C4-2B (cell line): ENCODE measurements around the gene ALKBH3.

Source experiments
- H3K27ac ChIP-seq: fragments of 450-650 bp; 2 replicates; pipeline ENCODE4 v1.5.1; 2017
- ZFX ChIP-seq: fragments of 450-650 bp; IDR thresholded peaks from 2 replicates; pipeline ENCODE4 v1.6.1; 2017
- TF ChIP-seq, protein P1 (sequence below): fragments of 450-650 bp; conservative IDR thresholded peaks from 2 replicates; pipeline ENCODE4 v1.5.1; 2017; ENCODE audit warnings: mild to moderate bottlenecking

ALKBH3 gene

DNA sequence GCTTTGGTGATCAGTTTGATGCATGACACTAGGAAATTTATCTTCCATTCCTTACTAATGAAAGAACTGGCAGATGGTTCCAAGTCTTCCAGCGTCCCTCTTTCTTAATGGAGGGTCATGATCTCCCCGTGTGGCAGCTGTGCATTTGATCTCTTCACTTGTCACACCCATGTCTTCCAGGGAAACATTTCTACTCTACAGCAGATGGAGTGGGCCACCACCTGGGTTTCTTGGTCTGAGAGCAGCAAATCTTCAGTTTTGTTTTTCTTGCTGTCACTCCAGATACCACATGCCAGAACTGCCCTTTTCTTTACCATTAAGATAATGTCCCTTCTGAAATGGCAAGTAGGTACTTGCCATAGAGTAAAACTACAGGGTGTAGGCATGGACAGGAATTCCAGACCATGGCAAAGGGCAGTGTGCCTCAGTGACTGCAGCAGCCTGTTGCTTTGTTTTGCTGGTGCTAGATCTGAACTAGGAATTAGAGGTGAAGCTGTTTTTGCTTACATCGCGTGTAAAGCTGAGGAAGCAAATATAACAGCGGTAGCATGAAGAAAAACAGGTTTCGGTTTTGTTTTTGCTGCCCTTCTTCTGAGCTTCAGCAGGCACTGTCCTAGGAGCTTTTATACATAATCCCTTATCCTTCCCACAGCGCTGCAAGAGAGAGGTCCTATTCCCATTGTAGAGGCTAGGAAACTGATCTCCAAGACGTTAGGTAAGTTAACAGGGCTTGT, 41.1 kb downstream of the ALKBH3 start:
- no peak overlapping the region for H3K27ac ChIP-seq
- TF ChIP-seq, protein P1, sequence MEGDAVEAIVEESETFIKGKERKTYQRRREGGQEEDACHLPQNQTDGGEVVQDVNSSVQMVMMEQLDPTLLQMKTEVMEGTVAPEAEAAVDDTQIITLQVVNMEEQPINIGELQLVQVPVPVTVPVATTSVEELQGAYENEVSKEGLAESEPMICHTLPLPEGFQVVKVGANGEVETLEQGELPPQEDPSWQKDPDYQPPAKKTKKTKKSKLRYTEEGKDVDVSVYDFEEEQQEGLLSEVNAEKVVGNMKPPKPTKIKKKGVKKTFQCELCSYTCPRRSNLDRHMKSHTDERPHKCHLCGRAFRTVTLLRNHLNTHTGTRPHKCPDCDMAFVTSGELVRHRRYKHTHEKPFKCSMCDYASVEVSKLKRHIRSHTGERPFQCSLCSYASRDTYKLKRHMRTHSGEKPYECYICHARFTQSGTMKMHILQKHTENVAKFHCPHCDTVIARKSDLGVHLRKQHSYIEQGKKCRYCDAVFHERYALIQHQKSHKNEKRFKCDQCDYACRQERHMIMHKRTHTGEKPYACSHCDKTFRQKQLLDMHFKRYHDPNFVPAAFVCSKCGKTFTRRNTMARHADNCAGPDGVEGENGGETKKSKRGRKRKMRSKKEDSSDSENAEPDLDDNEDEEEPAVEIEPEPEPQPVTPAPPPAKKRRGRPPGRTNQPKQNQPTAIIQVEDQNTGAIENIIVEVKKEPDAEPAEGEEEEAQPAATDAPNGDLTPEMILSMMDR: no peak
- no peak for TF ChIP-seq ZFX

DNA sequence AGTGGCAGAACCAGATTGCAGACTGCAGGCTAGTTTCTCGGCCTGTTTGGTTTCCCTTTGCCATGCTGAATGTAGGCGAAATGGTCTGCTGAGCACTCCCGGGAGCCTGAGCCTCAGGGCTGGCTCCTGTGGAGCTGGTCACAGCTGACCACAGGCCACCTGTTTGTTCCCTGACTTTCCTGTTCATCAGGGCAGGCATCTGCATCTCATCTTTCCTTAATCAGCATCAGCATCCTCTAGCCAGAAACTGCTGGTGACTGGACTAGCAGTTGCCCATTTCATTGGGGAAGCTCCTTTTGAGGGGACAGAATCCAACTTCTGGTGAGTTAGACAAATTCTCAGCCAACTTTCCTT, 41.6 kb downstream of the ALKBH3 start:
- no peak overlapping the region for H3K27ac ChIP-seq
- no peak for TF ChIP-seq ZFX
- TF ChIP-seq, protein P1: no peak

DNA sequence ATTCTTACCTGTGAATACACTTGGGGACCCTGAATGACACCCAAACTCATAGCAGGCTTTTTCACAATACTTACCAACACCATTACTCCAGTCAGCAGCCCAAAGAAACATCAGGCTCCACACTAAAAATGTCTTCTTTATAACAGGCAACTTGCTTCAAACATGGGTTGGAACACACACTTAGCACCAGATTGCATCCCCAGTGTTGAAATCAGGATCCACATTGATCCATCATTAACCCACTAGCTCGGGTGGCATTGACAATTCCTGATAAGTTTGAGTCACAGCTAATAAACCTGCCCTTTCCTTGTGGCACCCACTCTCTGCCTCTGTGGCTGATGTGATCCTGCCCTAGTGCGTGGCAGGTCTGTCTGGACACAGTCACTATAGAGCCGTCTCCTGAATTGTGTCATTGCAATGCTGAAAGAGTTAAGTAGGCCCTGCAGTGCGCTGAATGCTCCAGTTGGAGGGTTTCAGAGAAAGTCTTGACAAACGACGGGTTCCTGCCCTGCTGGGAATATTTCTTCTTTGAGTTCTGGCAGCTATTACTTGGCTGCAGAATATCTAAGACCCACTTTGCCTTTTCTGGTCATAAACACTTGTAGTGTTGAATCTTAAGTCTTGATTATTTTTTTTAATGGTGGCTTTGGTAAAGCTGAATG, 42.2 kb downstream of the ALKBH3 start:
- no peak overlapping the region for H3K27ac ChIP-seq
- no peak for TF ChIP-seq ZFX
- TF ChIP-seq, protein P1: no peak

DNA sequence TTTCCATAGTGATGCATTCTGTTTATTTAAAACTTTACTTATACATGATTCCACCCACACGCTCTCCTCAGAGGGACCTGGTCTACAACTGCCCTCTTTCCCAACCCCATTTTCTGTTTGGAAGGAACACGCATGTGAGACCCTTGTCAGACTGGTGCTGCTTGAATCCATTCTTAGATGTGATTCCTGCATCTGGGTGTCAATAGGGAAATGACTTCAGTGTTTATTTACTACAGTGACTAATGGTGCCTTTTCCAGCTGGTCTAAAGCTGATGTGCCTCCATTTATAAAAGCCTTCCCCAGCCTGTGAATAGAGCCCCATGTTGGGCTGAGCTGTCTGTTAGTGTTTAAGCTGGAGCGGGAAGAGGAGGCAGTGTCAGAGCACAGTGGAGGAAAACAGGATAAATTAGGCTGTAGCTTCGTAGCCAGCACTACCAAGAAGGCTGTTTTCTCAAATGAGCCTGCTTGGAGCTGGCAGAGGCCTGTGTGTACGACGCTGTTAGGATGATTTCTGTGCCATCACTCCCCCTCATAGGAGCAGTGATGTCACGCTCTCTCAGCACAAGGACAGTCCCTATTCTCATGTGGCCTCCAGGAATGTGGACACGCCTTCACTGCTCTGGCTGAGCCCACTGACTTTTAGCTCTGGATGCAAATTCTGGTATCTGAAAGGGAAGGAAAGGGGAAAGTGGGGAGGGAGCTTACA, 42.9 kb downstream of the ALKBH3 start:
- TF ChIP-seq, protein P1: no peak
- no peak for TF ChIP-seq ZFX
- no peak overlapping the region for H3K27ac ChIP-seq

DNA sequence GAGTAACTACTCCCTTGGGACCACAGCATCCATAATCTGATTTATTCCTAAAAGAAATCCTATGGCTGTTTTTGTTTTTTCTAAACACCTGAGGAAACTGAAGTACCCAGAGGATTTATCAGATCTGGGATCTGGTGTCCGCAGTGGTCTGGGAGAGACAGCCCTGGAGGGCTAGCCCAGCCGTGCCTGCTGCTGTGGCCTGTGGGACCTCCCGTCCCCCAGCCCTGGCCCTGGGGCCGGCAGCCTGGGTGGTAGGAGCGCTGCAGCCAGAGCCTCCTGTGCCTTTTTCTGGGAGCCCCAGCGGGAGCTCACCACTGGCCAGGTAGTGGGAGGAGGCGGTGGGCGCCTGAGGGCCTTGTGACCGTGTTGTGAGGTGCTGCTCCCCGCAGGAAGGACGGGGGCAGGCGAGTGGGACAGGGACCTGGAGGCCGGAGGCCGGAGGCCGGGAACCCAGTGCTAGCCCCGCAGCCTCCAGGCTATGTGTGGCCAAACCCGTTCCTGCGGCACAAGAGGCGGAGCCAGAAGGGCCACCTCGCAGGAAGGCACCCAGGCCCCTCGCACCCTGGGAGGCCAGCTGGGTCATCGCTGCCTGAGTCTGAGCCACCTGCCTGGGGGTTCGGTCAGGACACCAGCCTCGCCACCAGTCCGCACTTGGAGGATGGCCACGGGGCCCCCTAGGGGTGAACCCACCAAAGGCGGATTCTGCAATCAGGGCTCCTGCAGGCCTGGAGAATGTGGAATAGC, 43.7 kb downstream of the ALKBH3 start:
- no peak for TF ChIP-seq ZFX
- TF ChIP-seq, protein P1: no peak
- no peak overlapping the region for H3K27ac ChIP-seq

DNA sequence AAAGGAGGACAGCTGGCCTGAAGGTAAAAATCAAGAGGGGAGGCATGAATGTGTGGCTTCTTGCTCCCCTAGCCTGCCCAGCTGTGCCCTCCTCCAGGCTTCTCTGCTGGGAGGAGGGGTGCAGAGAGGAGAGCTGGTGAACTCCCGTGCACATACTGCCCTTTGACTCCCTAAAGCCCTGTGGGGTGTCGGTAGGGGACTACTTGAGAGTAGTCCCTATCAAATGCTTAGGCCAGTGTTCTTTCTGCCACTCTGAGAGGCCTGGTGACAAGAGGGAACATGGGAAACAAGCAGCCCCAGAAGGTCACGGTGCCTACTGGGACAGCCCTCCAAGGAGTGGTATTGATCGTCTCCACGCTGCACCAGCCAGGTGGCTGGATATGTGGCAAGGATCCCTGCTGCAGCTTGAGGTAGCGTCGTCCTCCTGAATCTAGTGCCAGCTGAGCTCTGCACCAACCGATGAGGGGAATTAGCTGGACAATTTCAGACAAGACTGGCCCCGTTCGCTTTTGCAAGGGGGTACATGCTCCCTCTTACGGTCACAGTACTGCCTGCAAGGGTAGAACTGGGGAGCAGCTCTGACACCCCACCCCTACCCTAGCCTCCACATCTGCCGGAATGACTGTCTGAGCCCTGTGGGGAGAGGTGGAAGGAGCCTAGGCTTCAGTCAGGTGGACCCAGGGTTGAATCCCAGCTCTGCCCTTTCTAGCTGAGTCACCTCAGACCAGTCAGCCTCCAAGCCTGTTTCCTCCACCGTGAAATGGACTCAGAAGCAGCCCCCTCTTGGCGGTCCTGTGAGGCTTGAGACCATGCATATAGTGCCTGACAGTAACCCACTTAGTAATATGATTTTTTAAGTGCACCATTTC, 44.7 kb downstream of the ALKBH3 start:
- no peak overlapping the region for H3K27ac ChIP-seq
- TF ChIP-seq, protein P1: no peak
